Measurements from ENCODE around the gene PEPD. TPM values are rescaled to one million over a fixed set of nuclear protein-coding genes. Genes with fewer than 3 reads are reported as not detected.

PEPD gene
- polyA plus RNA-seq, 1 donor from 2014 or later = 43.9 TPM

- Histone ChIP-seq H3K4me3 (ENCODE audit: low read length) (no peak overlapping the region), H3K27ac (ENCODE audit: low read length) (no peak overlapping the region), H4K20me1 (ENCODE audit: insufficient read depth) (no peaks in the 10 kb centered on the region), H3K4me2 (ENCODE audit: low read length) (no peak overlapping the region), H2AFZ (ENCODE audit: low read depth, low read length) (no peak overlapping the region), H3K27me3 (ENCODE audit: insufficient read depth, low read depth, low read length) (no peaks in the 10 kb centered on the region), H3K79me2 (replicated peaks; ENCODE audit: insufficient read depth, low read length) (no peaks in the 10 kb centered on the region), H3K9me3 (ENCODE audit: low read length) (no peaks in the 10 kb centered on the region), H3F3A (ENCODE audit: insufficient read depth, low read length, poor library complexity, severe bottlenecking) (no peaks in the 10 kb centered on the region), H3K9me2 (ENCODE audit: insufficient read depth, low read length) (no peaks in the 10 kb centered on the region), H3K9ac (ENCODE audit: low read length) (no peak overlapping the region), H3K36me3 (ENCODE audit: insufficient read depth, low read length) (no peaks in the 10 kb centered on the region)
- TF ChIP-seq EZH2 (IDR thresholded peaks at IDR 0.05; ENCODE audit: borderline replicate concordance, insufficient read depth, low read length, poor library complexity, severe bottlenecking) (no peak), SMC3 (conservative IDR thresholded peaks at IDR 0.05; ENCODE audit: poor library complexity) (no peak)
Measured at GRCh38 chr19:33517922-33518321, 3.7 kb downstream of the PEPD start.

- Histone ChIP-seq H3F3A (ENCODE audit: insufficient read depth, low read length, poor library complexity, severe bottlenecking) (no peaks in the 10 kb centered on the region), H3K4me2 (ENCODE audit: low read length) (no peak overlapping the region), H2AFZ (ENCODE audit: low read depth, low read length) (no peak overlapping the region), H3K4me3 (ENCODE audit: low read length) (no peak overlapping the region), H3K9me2 (ENCODE audit: insufficient read depth, low read length) (no peaks in the 10 kb centered on the region), H3K9me3 (ENCODE audit: low read length) (no peaks in the 10 kb centered on the region), H3K9ac (ENCODE audit: low read length) (no peak overlapping the region), H3K36me3 (ENCODE audit: insufficient read depth, low read length) (no peaks in the 10 kb centered on the region), H3K27me3 (ENCODE audit: insufficient read depth, low read depth, low read length) (no peaks in the 10 kb centered on the region), H3K27ac (ENCODE audit: low read length) (no peak overlapping the region), H3K79me2 (replicated peaks; ENCODE audit: insufficient read depth, low read length) (no peaks in the 10 kb centered on the region), H4K20me1 (ENCODE audit: insufficient read depth) (no peaks in the 10 kb centered on the region)
- TF ChIP-seq RAD21 (conservative IDR thresholded peaks at IDR 0.05) (no peak), REST (IDR thresholded peaks at IDR 0.05; ENCODE audit: borderline replicate concordance) (no peak), EZH2 (IDR thresholded peaks at IDR 0.05; ENCODE audit: borderline replicate concordance, insufficient read depth, low read length, poor library complexity, severe bottlenecking) (no peak), TAF1 (IDR thresholded peaks at IDR 0.05; ENCODE audit: low read depth) (no peak), CTCF (IDR thresholded peaks at IDR 0.05; ENCODE audit: poor library complexity, severe bottlenecking) (no peak), EP300 (conservative IDR thresholded peaks at IDR 0.05; ENCODE audit: poor library complexity, severe bottlenecking) (no peak), MXI1 (conservative IDR thresholded peaks at IDR 0.05; ENCODE audit: poor library complexity, severe bottlenecking) (no peak), SMC3 (conservative IDR thresholded peaks at IDR 0.05; ENCODE audit: poor library complexity) (no peak), POLR2AphosphoS5 (IDR thresholded peaks at IDR 0.05) (no peak)
Measured at GRCh38 chr19:33515921-33516320, 5.7 kb downstream of the PEPD start.
